ENCODE measurements around the gene MANEAL. TPM values are rescaled to one million over a fixed set of nuclear protein-coding genes. Genes with fewer than 3 reads are reported as not detected.
"Not testable (repeated sequence)": the region's sequence is repeated elsewhere in the genome, so short reads cannot be mapped to it uniquely, and the experiment has no call there.

The MANEAL gene
- total RNA-seq, 1 donor from 2014 or later = 0.24 TPM

GRCh38 chr1:37767488-37767887 is 26.2 kb upstream of the MANEAL start:
- Histone ChIP-seq H3K79me2 (ENCODE audit: low read depth) (no peaks in the 10 kb centered on the region), H3K4me2 (no peak overlapping the region), H3K36me3 (no peaks in the 10 kb centered on the region), H3K4me1 (peaks cover 8% of the 10 kb centered on the region), H3K9me3 (ENCODE audit: low read depth) (no peaks in the 10 kb centered on the region), H4K20me1 (ENCODE audit: low read depth) (peaks cover 34% of the 10 kb centered on the region), H2AFZ (replicated peaks) (no peak overlapping the region), H3K27ac (no peak overlapping the region), H3K27me3 (peaks cover 87% of the 10 kb centered on the region), H3F3A (ENCODE audit: low read depth) (peaks cover 5% of the 10 kb centered on the region), H3K9ac (no peak overlapping the region), H3K4me3 (no peak overlapping the region)
- no peaks in the 10 kb centered on the region for H3K36me3 Mint-ChIP-seq
- DNase-seq (ENCODE audit: low spot score) = peak; percentile 24
- TF ChIP-seq EZH2 (IDR thresholded peaks at IDR 0.05) = no peak
- no peak for TF ChIP-seq EZH2phosphoT487 (IDR thresholded peaks at IDR 0.05)
- no peak for TF ChIP-seq CTCF (IDR thresholded peaks at IDR 0.05)
- H3K9me3 Mint-ChIP-seq = peaks cover 3% of the 10 kb centered on the region
- H3K4me3 Mint-ChIP-seq = no peak overlapping the region
- H3K4me1 Mint-ChIP-seq = peaks cover 16% of the 10 kb centered on the region
- no peak overlapping the region for H3K27ac Mint-ChIP-seq
- H3K27me3 Mint-ChIP-seq (ENCODE audit: insufficient read depth, low read depth) = peaks cover 72% of the 10 kb centered on the region

- H3K4me1 ChIP-seq; H3K36me3 ChIP-seq; H3K27ac Mint-ChIP-seq; H3K79me2 ChIP-seq (ENCODE audit: low read depth); H3K4me3 Mint-ChIP-seq; DNase-seq (ENCODE audit: low spot score); H3K9me3 ChIP-seq (ENCODE audit: low read depth); H3K4me2 ChIP-seq; H3K4me3 ChIP-seq; H3F3A ChIP-seq (ENCODE audit: low read depth); H3K27ac ChIP-seq; H4K20me1 ChIP-seq (ENCODE audit: low read depth); H3K9ac ChIP-seq; H3K4me1 Mint-ChIP-seq; H3K9me3 Mint-ChIP-seq; H2AFZ ChIP-seq (replicated peaks); H3K36me3 Mint-ChIP-seq: not testable (repeated sequence)
- H3K27me3 ChIP-seq = peaks cover 59% of the 10 kb centered on the region
- peaks cover 38% of the 10 kb centered on the region for H3K27me3 Mint-ChIP-seq (ENCODE audit: insufficient read depth, low read depth)
Observed at GRCh38 chr1:37771440-37771839, 22.2 kb upstream of the MANEAL start.

GRCh38 chr1:37776946-37777516 is 16.6 kb upstream of the MANEAL start:
- Histone ChIP-seq H3K27me3 (peaks cover 40% of the 10 kb centered on the region), H4K20me1 (ENCODE audit: low read depth) (no peaks in the 10 kb centered on the region), H3K9me3 (ENCODE audit: low read depth) (no peaks in the 10 kb centered on the region), H3K4me2 (no peak overlapping the region), H3K9ac (no peak overlapping the region), H3K79me2 (ENCODE audit: low read depth) (no peaks in the 10 kb centered on the region), H2AFZ (replicated peaks) (no peak overlapping the region), H3K36me3 (no peaks in the 10 kb centered on the region), H3F3A (ENCODE audit: low read depth) (no peaks in the 10 kb centered on the region), H3K4me1 (no peaks in the 10 kb centered on the region), H3K27ac (no peak overlapping the region), H3K4me3 (no peak overlapping the region)
- H3K27ac Mint-ChIP-seq = no peak overlapping the region
- peaks cover 19% of the 10 kb centered on the region for H3K27me3 Mint-ChIP-seq (ENCODE audit: insufficient read depth, low read depth)
- no peaks in the 10 kb centered on the region for H3K36me3 Mint-ChIP-seq
- TF ChIP-seq EZH2phosphoT487 (IDR thresholded peaks at IDR 0.05) (no peak), CTCF (IDR thresholded peaks at IDR 0.05) (no peak), EZH2 (IDR thresholded peaks at IDR 0.05) (no peak)
- DNase-seq (ENCODE audit: low spot score) = no peak
- no peaks in the 10 kb centered on the region for H3K4me1 Mint-ChIP-seq
- H3K9me3 Mint-ChIP-seq = peaks cover 4% of the 10 kb centered on the region
- no peak overlapping the region for H3K4me3 Mint-ChIP-seq

GRCh38 chr1:37778654-37779053 is 15.0 kb upstream of the MANEAL start:
- H3K4me2 ChIP-seq = no peak overlapping the region
- no peaks in the 10 kb centered on the region for H3K79me2 ChIP-seq (ENCODE audit: low read depth)
- H3K4me3 ChIP-seq = no peak overlapping the region
- H3K27me3 ChIP-seq = peaks cover 51% of the 10 kb centered on the region
- peaks cover 17% of the 10 kb centered on the region for H3K27me3 Mint-ChIP-seq (ENCODE audit: insufficient read depth, low read depth)
- H4K20me1 ChIP-seq (ENCODE audit: low read depth) = no peaks in the 10 kb centered on the region
- H3K4me1 Mint-ChIP-seq = no peaks in the 10 kb centered on the region
- no peak overlapping the region for H3K27ac ChIP-seq
- no peaks in the 10 kb centered on the region for H3K36me3 Mint-ChIP-seq
- DNase-seq (ENCODE audit: low spot score) = no peak
- H3K9me3 ChIP-seq (ENCODE audit: low read depth) = no peaks in the 10 kb centered on the region
- H3K4me1 ChIP-seq = no peaks in the 10 kb centered on the region
- no peaks in the 10 kb centered on the region for H3F3A ChIP-seq (ENCODE audit: low read depth)
- H3K36me3 ChIP-seq = no peaks in the 10 kb centered on the region
- no peak overlapping the region for H3K9ac ChIP-seq
- H2AFZ ChIP-seq (replicated peaks) = no peak overlapping the region
- peaks cover 2% of the 10 kb centered on the region for H3K9me3 Mint-ChIP-seq
- TF ChIP-seq CTCF (IDR thresholded peaks at IDR 0.05) = no peak
- TF ChIP-seq EZH2 (IDR thresholded peaks at IDR 0.05) = no peak
- H3K27ac Mint-ChIP-seq = no peak overlapping the region
- no peak overlapping the region for H3K4me3 Mint-ChIP-seq
